ENCODE results near the gene KRT4.
"Not testable (repeated sequence)": the region's sequence is repeated elsewhere in the genome, so short reads cannot be mapped to it uniquely, and the experiment has no call there.

The KRT4 gene

GRCh38 chr12:52813885-52814709 lies at the start of gene KRT4:
Gene KRT4 (minus strand): TSS chr12:52814116. CDS start chr12:52814058, 58 bp downstream.
- DNase-seq: no peak

DNA sequence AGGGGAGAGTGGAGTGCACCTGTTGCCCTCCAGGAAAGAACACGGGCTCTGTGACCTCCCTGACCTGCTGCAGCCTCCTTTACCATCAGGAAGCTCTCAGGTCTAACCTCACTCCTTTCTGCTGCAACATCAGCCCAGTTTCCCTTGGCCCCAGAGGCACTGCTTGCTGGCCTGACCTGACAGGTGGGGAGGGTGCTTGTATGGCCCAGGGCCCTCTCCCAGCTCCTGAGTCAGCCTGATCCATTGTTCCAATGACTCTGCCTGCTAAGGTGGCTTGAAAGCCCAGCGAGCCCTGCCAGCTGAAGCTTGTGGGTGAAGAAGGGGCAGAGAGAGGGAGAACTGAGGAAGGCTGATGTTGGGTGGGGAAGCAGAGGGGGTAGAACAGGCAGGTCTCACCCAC lies 48.1 kb upstream of the KRT4 start:
- no peak for DNase-seq

DNA sequence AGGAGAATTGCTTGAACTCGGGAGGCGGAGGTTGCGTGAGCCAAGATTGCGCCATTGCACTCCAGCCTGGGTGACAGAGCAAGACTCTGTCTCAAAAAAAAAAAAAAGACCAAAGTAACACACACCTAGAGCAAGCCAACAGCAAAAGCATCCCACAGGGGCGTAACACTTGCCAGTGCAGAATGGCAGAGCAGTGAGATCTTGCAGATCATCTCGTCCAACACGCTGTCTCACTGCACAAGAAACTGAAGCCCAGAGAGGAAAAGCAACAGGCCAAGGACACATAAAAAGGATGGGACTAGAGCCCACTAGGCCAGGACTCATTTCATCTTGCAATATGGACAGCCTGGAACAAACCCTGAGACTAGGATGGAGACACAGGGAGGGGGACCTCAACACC lies 47.6 kb upstream of the KRT4 start:
- no peak for DNase-seq

GRCh38 chr12:52860102-52860823 lies 46.3 kb upstream of the KRT4 start:
- no peak for DNase-seq

GRCh38 chr12:52857500-52857899 lies 43.6 kb upstream of the KRT4 start:
- no peak for DNase-seq

DNA sequence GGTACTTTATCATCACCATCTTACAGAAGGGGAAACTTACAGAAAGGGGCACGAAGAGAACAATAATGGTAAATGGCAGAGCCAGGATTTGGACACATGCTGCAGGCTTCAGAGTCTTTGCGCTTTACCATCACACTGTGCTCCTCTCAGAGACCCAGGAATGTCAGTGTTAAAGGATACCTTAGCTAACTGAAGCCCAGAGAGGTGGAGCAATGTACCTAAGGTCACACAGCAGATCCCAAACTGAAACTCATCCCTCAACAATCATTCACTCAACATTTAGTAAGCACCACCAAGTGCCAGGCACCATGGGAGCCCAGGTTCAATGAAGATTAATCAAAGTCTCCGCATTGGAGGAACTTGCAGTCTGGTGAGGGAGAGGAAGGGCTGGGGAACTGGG lies 42.9 kb upstream of the KRT4 start:
- DNase-seq: no peak

DNA sequence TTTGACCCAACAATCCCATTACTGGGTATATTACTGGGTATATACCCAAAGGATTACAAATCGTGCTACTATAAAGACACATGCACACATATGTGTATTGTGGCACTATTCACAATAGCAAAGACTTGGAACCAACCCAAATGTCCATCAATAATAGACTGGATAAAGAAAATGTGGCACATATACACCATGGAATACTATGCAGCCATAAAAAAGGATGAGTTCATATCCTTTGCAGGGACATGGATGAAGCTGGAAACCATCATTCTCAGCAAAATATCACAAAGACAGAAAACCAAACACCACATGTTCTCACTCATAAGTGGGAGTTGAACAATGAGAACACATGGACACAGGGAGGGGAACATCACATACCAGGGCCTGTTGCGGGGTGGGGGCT lies 42.2 kb upstream of the KRT4 start:
- not testable (repeated sequence) for DNase-seq

GRCh38 chr12:52851787-52852186 lies 37.9 kb upstream of the KRT4 start:
- DNase-seq: no peak

GRCh38 chr12:52850681-52851080 lies 36.8 kb upstream of the KRT4 start:
- DNase-seq: no peak

GRCh38 chr12:52849511-52849910 lies 35.6 kb upstream of the KRT4 start:
- DNase-seq: no peak

DNA sequence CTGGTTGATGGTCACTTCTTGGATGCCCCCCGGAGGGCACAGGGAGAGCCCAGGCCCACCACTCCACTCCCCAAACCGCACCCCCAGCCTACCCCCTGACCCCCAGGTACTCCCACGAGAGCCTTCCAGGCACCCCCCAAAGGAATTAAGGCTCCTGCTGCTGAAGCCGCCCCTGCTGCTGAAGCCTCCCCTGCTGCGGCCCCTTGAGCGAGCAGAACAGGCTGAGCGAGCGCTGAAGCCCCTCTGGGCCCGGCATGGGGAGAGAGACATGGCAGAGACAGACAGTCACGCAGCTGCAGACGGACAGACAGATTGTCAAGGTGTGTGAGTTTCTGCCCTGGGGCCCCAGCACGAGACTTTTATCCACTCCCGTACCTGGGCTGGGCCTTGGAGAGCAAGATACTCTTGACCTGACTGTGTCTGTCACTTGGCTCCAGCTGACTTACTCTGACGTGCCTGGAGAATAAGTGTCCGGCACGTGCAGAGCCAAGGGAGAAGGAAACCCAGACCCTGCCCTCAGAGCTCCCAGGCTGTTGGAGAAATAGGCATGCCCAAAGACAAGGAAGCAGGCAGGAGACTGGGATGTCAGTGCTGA lies 34.8 kb upstream of the KRT4 start, which contains the start of gene KRT78:
KRT78 (minus strand) TSS at position 334 of the 595 bp plus-strand sequence; CDS start at position 270, 64 bp downstream.
- no peak for DNase-seq

DNA sequence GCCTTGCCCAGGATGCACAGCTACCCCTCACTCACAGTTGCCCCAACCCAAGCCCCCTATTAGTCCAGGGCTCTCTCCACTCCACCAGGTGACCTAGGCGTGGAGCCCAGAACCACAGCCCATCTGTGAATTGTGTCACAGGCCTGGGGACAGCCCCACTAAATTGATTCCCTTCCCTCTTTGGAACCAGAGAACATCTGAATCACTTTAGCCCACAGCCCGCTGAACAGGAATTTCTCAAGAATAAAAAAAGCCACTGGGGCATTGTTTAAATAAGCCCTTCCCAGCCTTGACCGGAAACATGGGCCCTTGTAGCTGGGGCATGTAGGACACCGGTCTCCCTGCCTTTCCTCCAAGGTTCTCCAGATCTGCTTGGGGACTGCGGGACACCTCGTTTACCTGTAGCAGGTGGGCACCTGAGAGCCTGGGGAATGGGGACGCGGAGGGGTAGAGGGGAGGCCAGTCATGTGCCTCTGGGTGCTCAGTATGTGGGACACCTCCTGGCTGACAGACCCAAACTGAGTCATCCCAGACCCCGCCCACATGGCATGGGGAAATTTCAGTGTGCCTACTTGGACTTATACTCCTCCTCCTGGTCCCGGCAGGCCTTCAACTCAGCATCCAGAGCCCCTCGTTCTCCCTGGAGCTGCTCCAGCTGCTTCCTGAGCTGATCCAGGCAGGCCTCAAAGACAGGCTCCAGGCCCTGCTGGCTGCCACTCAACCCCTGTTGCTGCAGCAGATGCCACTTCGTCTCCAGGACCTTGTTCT lies 33.6 kb upstream of the KRT4 start:
- DNase-seq: peak; percentile 19

- DNase-seq: no peak
Measured at GRCh38 chr12:52846356-52846970, 32.5 kb upstream of the KRT4 start.

GRCh38 chr12:52845946-52846345 lies 32.0 kb upstream of the KRT4 start:
- no peak for DNase-seq

DNA sequence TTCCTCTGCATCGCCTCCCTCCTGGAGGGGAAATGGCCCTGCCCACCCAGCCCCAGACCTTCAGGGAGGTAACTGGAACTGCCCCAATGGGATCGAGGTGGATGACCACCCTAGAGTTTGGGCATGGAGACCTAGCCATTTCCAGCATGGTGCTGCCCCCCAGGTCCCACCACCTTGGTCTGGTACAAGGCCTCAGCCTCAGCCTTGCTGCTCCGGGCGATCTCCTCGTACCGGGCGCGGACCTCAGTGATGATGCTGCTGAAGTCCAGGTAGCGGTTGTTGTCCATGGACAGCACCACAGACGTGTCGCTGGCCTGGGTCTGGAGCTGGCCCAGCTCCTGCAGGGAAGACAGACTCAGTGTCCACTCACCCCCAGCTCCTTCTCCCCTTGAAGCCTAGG lies 30.5 kb upstream of the KRT4 start:
- no peak for DNase-seq

DNA sequence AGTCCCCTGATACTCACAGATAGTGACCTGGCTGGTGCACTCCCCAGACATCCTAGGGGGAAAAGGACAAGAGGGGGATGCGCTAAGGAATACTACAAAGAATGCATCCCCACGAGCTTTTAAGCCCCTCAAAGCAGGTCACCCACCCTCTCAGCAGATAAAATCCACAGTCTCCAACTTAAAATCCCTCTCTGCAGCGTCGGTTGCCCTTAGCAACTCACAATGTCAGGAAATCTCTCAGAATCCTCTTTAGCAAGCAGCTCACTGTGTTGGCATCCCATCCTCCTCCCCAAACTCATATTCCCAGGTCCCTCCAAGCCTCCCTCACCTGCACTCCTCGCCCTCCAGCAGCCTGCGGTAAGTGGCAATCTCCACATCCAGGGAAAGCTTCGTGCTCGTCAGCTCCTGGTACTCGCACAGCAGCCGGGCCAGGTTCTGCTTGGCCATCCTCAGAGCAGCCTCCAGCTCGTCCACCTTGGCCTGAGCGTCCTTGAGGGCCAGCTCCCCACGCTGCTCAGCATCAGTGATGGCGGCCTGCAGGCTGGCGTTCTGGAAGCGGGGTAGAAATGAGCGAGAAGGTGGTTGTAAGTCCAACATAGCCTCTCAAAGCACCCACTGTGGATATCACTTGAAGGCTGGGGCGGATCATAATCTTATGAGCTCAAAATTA lies 25.7 kb upstream of the KRT4 start:
- no peak for DNase-seq

DNA sequence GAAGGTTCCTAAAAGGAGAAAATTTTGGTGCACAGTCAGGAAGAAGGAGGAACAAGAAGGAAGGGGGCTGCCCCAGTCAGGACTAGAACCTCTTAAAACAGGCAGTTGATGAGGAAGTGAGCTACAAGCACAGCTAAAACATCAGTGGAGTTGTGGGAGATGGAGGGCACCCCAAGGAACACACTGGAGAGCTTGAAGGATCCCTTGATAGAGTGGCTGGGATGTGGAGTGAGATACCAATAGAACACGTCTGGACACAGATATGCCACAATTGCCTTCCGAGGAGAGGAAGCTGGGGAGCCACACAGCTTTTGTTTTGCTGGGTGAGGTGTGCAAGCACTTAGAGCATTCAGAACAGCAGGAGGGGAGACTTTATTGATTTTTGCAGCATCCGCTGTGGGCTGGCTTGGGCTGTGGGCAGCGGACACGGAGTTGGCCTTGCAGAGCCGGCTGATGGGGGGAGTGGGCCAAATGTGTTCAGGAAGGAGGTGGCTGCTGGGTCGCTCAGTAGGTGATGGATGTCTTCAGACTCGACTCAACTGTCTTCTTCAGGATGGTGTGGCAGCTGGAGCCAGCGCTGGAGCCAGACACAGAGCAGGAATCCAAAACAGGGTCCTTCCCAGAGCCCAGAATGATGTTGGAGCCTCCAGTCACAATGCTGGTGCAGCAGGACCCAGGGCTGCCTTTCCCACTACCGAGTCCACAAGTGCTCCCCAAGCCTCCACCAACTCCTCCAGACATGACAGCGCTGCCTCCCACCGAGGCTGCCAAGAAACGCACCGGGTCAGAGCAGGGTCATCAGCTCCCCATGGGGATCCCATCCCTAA lies 24.9 kb upstream of the KRT4 start:
- DNase-seq: no peak

DNA sequence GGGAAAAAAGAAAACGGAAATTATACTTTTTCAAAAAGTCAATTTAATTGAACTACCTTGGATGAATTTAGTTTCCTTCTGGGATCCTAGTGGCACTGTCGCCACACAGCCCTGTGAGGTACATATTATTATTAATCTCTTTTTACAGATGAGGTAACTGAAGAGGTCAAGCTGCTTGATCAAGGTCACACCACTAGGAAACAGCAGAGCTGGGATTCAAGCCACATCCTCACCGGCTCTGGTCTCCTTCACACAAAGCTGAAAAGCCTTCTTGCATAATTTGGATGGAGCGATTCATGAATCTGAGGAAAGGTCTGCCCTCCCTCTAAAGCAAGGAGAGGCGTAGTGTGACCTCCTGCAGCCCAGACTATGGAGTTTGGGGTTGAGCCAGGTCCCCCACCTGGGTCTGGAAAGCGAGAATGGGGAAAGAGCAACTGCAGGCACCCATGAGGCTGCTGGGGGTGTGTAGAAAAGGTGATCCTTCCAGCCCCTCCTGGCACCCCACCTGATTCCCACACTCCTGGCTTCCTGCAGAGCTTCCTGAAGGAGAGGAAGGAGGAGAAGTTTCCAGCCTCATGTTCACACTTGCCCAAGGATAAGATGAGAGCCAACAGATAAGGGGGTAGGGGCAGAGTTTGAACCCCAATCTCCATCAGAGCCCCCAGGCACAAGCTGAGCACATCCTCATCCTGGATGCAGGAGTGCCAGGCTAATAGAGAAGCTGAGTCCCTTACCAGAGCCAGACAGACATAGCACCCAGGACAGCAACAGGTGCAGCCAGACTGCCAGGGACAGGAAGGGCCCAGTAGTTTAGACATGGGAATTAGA lies 24.1 kb upstream of the KRT4 start:
- DNase-seq: no peak

DNA sequence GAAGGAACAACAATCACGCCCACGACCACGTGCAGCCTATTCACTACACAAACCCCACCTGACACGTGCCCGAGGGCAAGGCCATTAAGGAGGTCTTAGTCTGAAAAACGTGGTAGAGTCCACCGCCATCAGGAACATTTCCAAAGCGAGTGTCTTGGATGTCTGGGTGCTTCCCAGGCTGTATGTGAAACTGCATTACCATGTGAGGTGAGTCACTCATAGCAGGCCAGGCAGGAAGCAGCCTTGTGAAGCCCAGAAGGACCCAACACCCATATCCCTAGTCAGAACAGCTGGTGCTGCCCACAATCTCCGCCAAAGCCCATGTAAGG lies 23.5 kb upstream of the KRT4 start:
- no peak for DNase-seq

Data from NCI-H1694 (cell line).